Measurements from ENCODE around the gene RFNG. TPM values are rescaled to one million over a fixed set of nuclear protein-coding genes. Genes with fewer than 3 reads are reported as not detected.

RFNG gene
- total and polyA plus RNA-seq, 10 of the 15 experiments (the other 5 are each of a cell fraction or from before 2014, with no cell fraction given) = 0.10 to 19.6 (median 6.2) TPM

GRCh38 chr17:82017612-82018151, 33.9 kb downstream of the RFNG start:
- Histone ChIP-seq H3K4me3 (no peak overlapping the region), H3K27me3 (replicated peaks in 1 of 2; ENCODE audit: control insufficient read depth in 2 of 2, insufficient read depth in 2 of 2, low read length in 1 of 2) (no peaks in the 10 kb centered on the region), H3K36me3 (ENCODE audit: control insufficient read depth in 2 of 2, insufficient read depth in 2 of 2, low read length in 1 of 2) (no peaks in the 10 kb centered on the region; a peak in 2 of 4 replicates), H3K27ac (ENCODE audit: control insufficient read depth, insufficient read depth) (no peak overlapping the region), H3K4me2 (ENCODE audit: control insufficient read depth, insufficient read depth) (no peak overlapping the region), H3K9me3 (replicated peaks; ENCODE audit: control insufficient read depth, insufficient read depth, low read length) (no peaks in the 10 kb centered on the region), H3K9ac (ENCODE audit: control insufficient read depth, insufficient read depth, low read length) (no peak overlapping the region), H3K4me1 (ENCODE audit: control insufficient read depth, insufficient read depth, low read length) (peaks cover 6% of the 10 kb centered on the region), H2AFZ (ENCODE audit: control insufficient read depth, low read depth, low read length) (no peak overlapping the region), H3K79me2 (ENCODE audit: control insufficient read depth, insufficient read depth, low read length) (peaks cover 21% of the 10 kb centered on the region), H4K20me1 (ENCODE audit: control insufficient read depth, insufficient read depth) (no peaks in the 10 kb centered on the region)
- WGBS (ENCODE audit: insufficient coverage, insufficient replicate concordance, low lambda C conversion rate, missing lambda C conversion rate) = 95% methylated on average over 13 of the region's 13 CpGs
- POLR2A ChIA-PET = no interaction called here
- no peak for FAIRE-seq
- intact Hi-C loops (cut with micrococcal nuclease; ENCODE audit: unreplicated experiment) (no loop called here), in situ Hi-C loops (cut with MboI) (no loop called here)
- CTCF ChIA-PET = interaction anchor here (1.9 kb wide), 1 partner anchor 58 kb away, joined by 7 read pairs; no protein-coding TSS in a partner anchor
- RAD21 ChIA-PET (ENCODE audit: unreplicated experiment) = interaction anchor here (1.8 kb wide), 1 partner anchor 58 kb away, joined by 6 read pairs; no protein-coding TSS in a partner anchor
- SMC1A ChIA-PET (ENCODE audit: uncharacterized antibody, unreplicated experiment) = no interaction called here
- ATAC-seq = no peak
- no TSS peak for BruUV-seq (replicated peaks)
- TF ChIP-seq POLR2A (IDR thresholded peaks at IDR 0.05; ENCODE audit: low read depth, low read length) (peak; percentile 51; the same call in 1 of the 2 replicates), ZBTB40 (IDR thresholded peaks at IDR 0.05; ENCODE audit: borderline replicate concordance) (no peak)
- DNase-seq (ENCODE audit: low read depth, low spot score) = no peak
